IMR-90 (cell line): ENCODE measurements around the gene AP3S1. TPM values are rescaled to one million over a fixed set of nuclear protein-coding genes. Genes with fewer than 3 reads are reported as not detected.

Experiments
- ATAC-seq: fragments of 200-7000 bp; cut with Tn5 transposase; 2 replicates; pipeline ENCODE4 v1.9.1; 2020; ENCODE audit warnings: low read depth, mild to moderate bottlenecking, moderate library complexity
- BruUV-seq: library from RNA; stranded (reverse); fragments of 400-500 nt; replicated peaks from 2 replicates; lab custom pipeline; 2021; lab: Mats Ljungman, UMichigan
- CTCF ChIA-PET: fragments of 300-600 bp; formaldehyde crosslinking; extraction: SDS; loops from one replicate; lab custom pipeline; 2021; ENCODE audit warnings: antibody characterized with exemption; lab: Yijun Ruan, JAX
- POLR2A ChIA-PET: fragments of 300-600 bp; sonication (Branson Sonifier 250); formaldehyde crosslinking; loops from one replicate; lab custom pipeline; 2022; ENCODE audit warnings: antibody characterized with exemption; ENCODE audit not compliant: unreplicated experiment; lab: Charles Lee
- DNase-seq: peaks from one replicate; pipeline ENCODE4 v3.0.0; 2013
- H2AFZ ChIP-seq: replicated peaks from 2 replicates; pipeline ENCODE3; 2013; ENCODE audit warnings: low read length, mild to moderate bottlenecking; ENCODE audit not compliant: poor library complexity
- H2AK5ac ChIP-seq: 2 replicates; pipeline ENCODE4 v1.6.1; 2013; ENCODE audit warnings: low read depth, low read length, inconsistent platforms
- H2AK9ac ChIP-seq: replicated peaks from 2 replicates; pipeline ENCODE3; 2013; ENCODE audit warnings: mild to moderate bottlenecking, low read depth, low read length, moderate library complexity; ENCODE audit not compliant: poor library complexity
- H2BK120ac ChIP-seq: 2 replicates; pipeline ENCODE4 v1.6.1; 2013; ENCODE audit warnings: low read depth, low read length, inconsistent platforms
- H2BK15ac ChIP-seq: 3 replicates; pipeline ENCODE4 v1.6.1; 2013; ENCODE audit warnings: low read depth, low read length, inconsistent platforms
- H2BK20ac ChIP-seq: 2 replicates; pipeline ENCODE4 v1.6.1; 2013; ENCODE audit warnings: low read depth, mild to moderate bottlenecking, inconsistent platforms, low read length, moderate library complexity
- H2BK5ac ChIP-seq: 2 replicates; pipeline ENCODE4 v1.6.1; 2013; ENCODE audit warnings: mild to moderate bottlenecking, low read depth, low read length, inconsistent platforms; ENCODE audit not compliant: poor library complexity, severe bottlenecking
- H3K14ac ChIP-seq: replicated peaks from 2 replicates; pipeline ENCODE4 v1.6.1; 2013; ENCODE audit warnings: low read depth, low read length, inconsistent platforms
- H3K18ac ChIP-seq: 2 replicates; pipeline ENCODE4 v1.6.1; 2013; ENCODE audit warnings: low read depth, low read length, control low read depth
- H3K23ac ChIP-seq: 2 replicates; pipeline ENCODE4 v1.6.1; 2013; ENCODE audit warnings: low read depth, low read length, inconsistent platforms
- H3K27ac ChIP-seq: 2 replicates; pipeline ENCODE4 v1.5.1; 2013; ENCODE audit warnings: mild to moderate bottlenecking, control low read depth, low read length; ENCODE audit not compliant: insufficient read depth
- H3K27me3 ChIP-seq: 2 replicates; pipeline ENCODE4 v1.6.1; 2013; ENCODE audit warnings: low read length; ENCODE audit not compliant: control insufficient read depth, insufficient read depth
- H3K36me3 ChIP-seq: 2 replicates; pipeline ENCODE4 v1.6.1; 2013; ENCODE audit warnings: low read length, mixed read lengths; ENCODE audit not compliant: control insufficient read depth, insufficient read depth
- H3K4ac ChIP-seq: 2 replicates; pipeline ENCODE4 v1.6.1; 2013; ENCODE audit warnings: low read depth, low read length, inconsistent platforms
- H3K4me1 ChIP-seq: 2 replicates; pipeline ENCODE4 v1.6.1; 2013; ENCODE audit warnings: low read length, mixed read lengths; ENCODE audit not compliant: control insufficient read depth, insufficient read depth
- H3K4me2 ChIP-seq: 2 replicates; pipeline ENCODE4 v1.6.1; 2013; ENCODE audit warnings: low read depth, mild to moderate bottlenecking, control low read depth, low read length, moderate library complexity
- H3K4me3 ChIP-seq: 2 replicates; pipeline ENCODE4 v1.5.1; 2013; ENCODE audit warnings: low read depth, mild to moderate bottlenecking, control low read depth, low read length, moderate library complexity; ENCODE audit not compliant: insufficient read depth
- H3K56ac ChIP-seq: 2 replicates; pipeline ENCODE4 v1.6.1; 2013; ENCODE audit warnings: low read length, inconsistent platforms; ENCODE audit not compliant: insufficient read depth; ENCODE audit errors: extremely low read depth
- H3K79me1 ChIP-seq, 2 experiments: 2 replicates each; pipeline ENCODE4 v1.6.1; 2013; ENCODE audit warnings: low read length in 2 of 2, inconsistent platforms in 1 of 2, low read depth in 1 of 2
- H3K9ac ChIP-seq: 2 replicates; pipeline ENCODE4 v1.6.1; 2013; ENCODE audit warnings: low read depth, low read length, control low read depth
- H3K9me1 ChIP-seq: 2 replicates; pipeline ENCODE4 v1.6.1; 2013; ENCODE audit warnings: low read length, inconsistent platforms; ENCODE audit not compliant: insufficient read depth
- H3K9me3 ChIP-seq: 2 replicates; pipeline ENCODE4 v1.6.1; 2013; ENCODE audit warnings: low read length; ENCODE audit not compliant: control insufficient read depth, insufficient read depth
- H4K20me1 ChIP-seq: 2 replicates; pipeline ENCODE4 v1.6.1; 2013; ENCODE audit warnings: low read length, inconsistent platforms; ENCODE audit not compliant: insufficient read depth
- H4K5ac ChIP-seq: 2 replicates; pipeline ENCODE4 v1.6.1; 2013; ENCODE audit warnings: mild to moderate bottlenecking, low read depth, low read length, control low read depth
- H4K8ac ChIP-seq, 2 experiments: 2 replicates each; pipeline ENCODE4 v1.6.1; 2013; ENCODE audit warnings: low read depth in 2 of 2, low read length in 2 of 2, control low read depth in 1 of 2, inconsistent platforms in 1 of 2
- H4K91ac ChIP-seq: 2 replicates; pipeline ENCODE4 v1.6.1; 2013; ENCODE audit warnings: low read depth, low read length, inconsistent platforms; ENCODE audit not compliant: insufficient read depth
- CEBPB ChIP-seq: IDR thresholded peaks from 2 replicates; pipeline ENCODE4 v1.6.1; 2012; ENCODE audit warnings: low read depth, low read length, improper control_type of control experiment
- MAZ ChIP-seq: IDR thresholded peaks from 2 replicates; pipeline ENCODE4 v1.6.1; 2012; ENCODE audit warnings: low read depth, mild to moderate bottlenecking, low read length, improper control_type of control experiment, moderate library complexity, borderline replicate concordance
- RAD21 ChIP-seq: IDR thresholded peaks from 2 replicates; pipeline ENCODE4 v1.6.1; 2012; ENCODE audit warnings: low read length, improper control_type of control experiment
- RCOR1 ChIP-seq: IDR thresholded peaks from 2 replicates; pipeline ENCODE4 v1.6.1; 2012; ENCODE audit warnings: mild to moderate bottlenecking, low read length, improper control_type of control experiment; ENCODE audit not compliant: insufficient replicate concordance
- WGBS, 2 experiments: methylation state at CpG; one replicate each; pipeline versions ENCODE4 v1.1.5 to v1.1.7; 2013; ENCODE audit warnings: missing lambda C conversion rate in 2 of 2; ENCODE audit not compliant: insufficient read length in 1 of 2; ENCODE audit errors: extremely low coverage in 2 of 2; 5-methylcytosine and 5-hydroxymethylcytosine counted together
- dilution Hi-C: fragments of 300-500 bp; cut with HindIII; formaldehyde crosslinking; loops from one replicate; pipeline ENCODE4 v1.14.3; 2018; ENCODE audit warnings: low sequenced_read_pairs; ENCODE audit not compliant: unreplicated experiment
- in situ Hi-C: fragments of 300-500 bp; cut with MboI; formaldehyde crosslinking; loops from 3 replicates; pipeline ENCODE4 v1.14.3; 2019; ENCODE audit warnings: low sequenced_read_pairs, inconsistent platforms, mixed read lengths
- intact Hi-C: fragments of 100-400 bp; cut with micrococcal nuclease; formaldehyde crosslinking; loops from 2 replicates; pipeline ENCODE4 v1.10.0; 2022
- polyA plus RNA-seq, 3 experiments: library from polyadenylated mRNA; depleted of rRNA; stranded (reverse); fragments of >200 nt; gene quantifications; 2 replicates each; pipeline ENCODE4 v1.2.3, GENCODE V29; 2012; ENCODE audit warnings: low replicate concordance in 1 of 3
- total RNA-seq: library from RNA; depleted of rRNA; stranded (reverse); fragments of >200 nt; gene quantifications from 2 replicates; pipeline ENCODE4 v1.2.3, GENCODE V29; 2012

Gene AP3S1
- total and polyA plus RNA-seq, 2 of the 4 experiments (the other 2 are of a cell fraction), result 21.9 to 73.1 TPM

DNA sequence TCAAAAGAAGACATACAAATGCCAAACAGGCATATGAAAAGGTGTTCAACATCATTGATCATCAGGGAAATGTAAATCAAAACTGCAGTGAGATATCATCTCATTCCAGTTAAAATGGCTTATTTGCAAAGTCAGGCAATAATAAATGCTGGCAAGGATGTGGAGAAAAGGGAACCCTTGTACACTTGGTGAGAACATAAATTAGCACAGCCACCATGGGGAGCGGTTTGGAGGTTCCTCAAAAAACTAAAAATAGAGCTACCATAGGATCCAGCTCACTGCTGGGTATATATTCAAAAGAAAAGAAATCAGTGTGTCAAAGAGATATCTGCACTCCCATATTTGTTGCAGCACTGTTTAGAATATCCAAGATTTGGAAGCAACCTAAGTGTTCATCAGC lies 50.3 kb downstream of the AP3S1 start:
- Histone ChIP-seq H2BK20ac (no peak overlapping the region), H3K4me3 (no peak overlapping the region), H3K27me3 (no peaks in the 10 kb centered on the region), H3K14ac (no peak overlapping the region), H3K18ac (no peak overlapping the region), H2AK9ac (no peak overlapping the region), H3K56ac (no peak overlapping the region), H2BK5ac (no peak overlapping the region), H3K4me2 (no peak overlapping the region), H3K27ac (no peak overlapping the region), H3K36me3 (no peaks in the 10 kb centered on the region), H3K4me1 (peaks cover 5% of the 10 kb centered on the region), H3K9me3 (no peaks in the 10 kb centered on the region), H4K20me1 (no peaks in the 10 kb centered on the region), H3K4ac (no peak overlapping the region), H2AFZ (no peak overlapping the region), H3K23ac (no peak overlapping the region), H3K79me1 (peaks cover 21 to 23% of the 10 kb centered on the region in 2 experiments; a peak in 3 of 4 replicates), H4K91ac (no peak overlapping the region), H4K5ac (no peak overlapping the region), H4K8ac (no peak overlapping the region), H2BK15ac (no peak overlapping the region), H2AK5ac (no peak overlapping the region), H3K9ac (no peak overlapping the region), H3K9me1 (peaks cover 4% of the 10 kb centered on the region), H2BK120ac (no peak overlapping the region)
- no TSS peak for BruUV-seq
- no peak for TF ChIP-seq RCOR1
- no peak for TF ChIP-seq RAD21
- TF ChIP-seq CEBPB, result no peak
- TF ChIP-seq MAZ, result no peak
- ATAC-seq (no peak), DNase-seq (no peak)
- dilution Hi-C loops, result no loop called here
- in situ Hi-C loops, result loop anchor here (5.0 kb wide), 1 partner anchor 175 kb away; no protein-coding TSS in a partner anchor
- WGBS, 2 experiments, result no CpG with 5 or more reads among the region's 1 CpG
- ChIA-PET POLR2A (no interaction called here), CTCF (no interaction called here)
- intact Hi-C loops, result no loop called here
